ENCODE measurements around the gene SIX5. TPM values are rescaled to one million over a fixed set of nuclear protein-coding genes. Genes with fewer than 3 reads are reported as not detected.

The SIX5 gene
- polyA plus RNA-seq, 2 of the 4 experiments (the other 2 are of a cell fraction), result 8.9 to 24.7 TPM

DNA sequence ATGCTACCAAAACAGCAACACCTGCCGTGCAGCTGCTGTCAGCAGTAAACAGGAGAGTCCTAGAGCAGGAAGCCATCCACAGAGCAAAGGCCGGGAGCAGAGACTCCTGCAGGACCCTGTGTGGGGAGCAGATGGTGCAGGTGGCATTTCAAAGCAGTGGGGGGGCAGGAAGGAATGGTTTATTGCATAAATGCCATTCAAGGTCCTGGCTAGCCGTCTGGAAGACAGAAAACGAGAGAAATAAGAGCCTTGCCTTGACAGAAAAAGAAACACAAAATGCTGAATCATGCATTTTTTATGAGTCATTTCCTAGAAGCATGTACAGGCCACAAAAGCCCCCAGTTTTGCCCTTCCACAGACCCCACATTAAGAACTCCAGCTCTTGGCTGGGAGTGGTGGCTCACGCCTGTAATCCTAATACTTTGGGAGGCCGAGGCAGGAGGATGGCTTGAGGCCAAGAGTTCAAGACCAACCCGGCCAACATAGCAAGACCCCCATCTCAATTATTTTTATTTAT lies 40.6 kb upstream of the SIX5 start (continued):
- TF ChIP-seq, protein P1, sequence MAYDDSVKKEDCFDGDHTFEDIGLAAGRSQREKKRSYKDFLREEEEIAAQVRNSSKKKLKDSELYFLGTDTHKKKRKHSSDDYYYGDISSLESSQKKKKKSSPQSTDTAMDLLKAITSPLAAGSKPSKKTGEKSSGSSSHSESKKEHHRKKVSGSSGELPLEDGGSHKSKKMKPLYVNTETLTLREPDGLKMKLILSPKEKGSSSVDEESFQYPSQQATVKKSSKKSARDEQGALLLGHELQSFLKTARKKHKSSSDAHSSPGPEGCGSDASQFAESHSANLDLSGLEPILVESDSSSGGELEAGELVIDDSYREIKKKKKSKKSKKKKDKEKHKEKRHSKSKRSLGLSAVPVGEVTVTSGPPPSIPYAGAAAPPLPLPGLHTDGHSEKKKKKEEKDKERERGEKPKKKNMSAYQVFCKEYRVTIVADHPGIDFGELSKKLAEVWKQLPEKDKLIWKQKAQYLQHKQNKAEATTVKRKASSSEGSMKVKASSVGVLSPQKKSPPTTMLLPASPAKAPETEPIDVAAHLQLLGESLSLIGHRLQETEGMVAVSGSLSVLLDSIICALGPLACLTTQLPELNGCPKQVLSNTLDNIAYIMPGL (CRISPR knock-in tag; IDR thresholded peaks at IDR 0.05; ENCODE audit: borderline replicate concordance), result no peak

GRCh38 chr19:45805719-45806118 lies 36.7 kb upstream of the SIX5 start:
- CTCF ChIA-PET, result interaction anchor here (1.2 to 74.3 kb wide), 5 partner anchors 2 to 79 kb away, joined by 3 to 2204 read pairs (median 4); partner anchors contain the start of genes DMPK, DMWD, RSPH6A and SIX5

DNA sequence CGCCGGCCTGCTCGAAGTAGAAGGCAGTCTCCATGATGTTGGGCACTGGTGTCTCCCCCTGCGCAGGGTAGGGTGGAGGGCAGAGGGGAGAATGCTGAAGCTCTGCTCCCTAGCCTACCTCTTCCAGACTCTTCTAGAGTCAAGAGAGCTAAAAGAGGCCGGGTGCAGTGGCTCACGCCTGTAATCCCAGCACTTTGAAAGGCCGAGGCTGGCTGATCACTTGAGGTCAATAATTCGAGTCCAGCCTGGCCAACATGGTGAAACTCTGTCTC lies 35.8 kb upstream of the SIX5 start:
- Histone ChIP-seq H3K4me1 (peaks cover 12% of the 10 kb centered on the region), H3K4me3 (no peak overlapping the region), H3K27ac (no peak overlapping the region), H3K4me2 (no peak overlapping the region), H3K9me3 (no peaks in the 10 kb centered on the region)
- DNase-seq (ENCODE audit: low read depth in 1 of 2, low spot score in 1 of 2), result no peak
- ChIA-PET CTCF (interaction anchor here (1.2 to 74.3 kb wide), 5 partner anchors 3 to 80 kb away, joined by 3 to 2204 read pairs (median 4); partner anchors contain the start of genes DMPK, DMWD, FOXA3 and RSPH6A), POLR2A (no interaction called here)
- no peak for ATAC-seq
- 80% methylated on average over 8 of the region's 8 CpGs for WGBS (ENCODE audit: missing lambda C conversion rate)
- TF ChIP-seq NR3C1 (IDR thresholded peaks at IDR 0.05) (no peak), ZSCAN20 (CRISPR knock-in tag; IDR thresholded peaks at IDR 0.05) (no peak), MAZ (IDR thresholded peaks at IDR 0.05; ENCODE audit: borderline replicate concordance, low read depth, low read length) (no peak), EHF (CRISPR knock-in tag; IDR thresholded peaks at IDR 0.05) (no peak)
- TF ChIP-seq, protein P2, sequence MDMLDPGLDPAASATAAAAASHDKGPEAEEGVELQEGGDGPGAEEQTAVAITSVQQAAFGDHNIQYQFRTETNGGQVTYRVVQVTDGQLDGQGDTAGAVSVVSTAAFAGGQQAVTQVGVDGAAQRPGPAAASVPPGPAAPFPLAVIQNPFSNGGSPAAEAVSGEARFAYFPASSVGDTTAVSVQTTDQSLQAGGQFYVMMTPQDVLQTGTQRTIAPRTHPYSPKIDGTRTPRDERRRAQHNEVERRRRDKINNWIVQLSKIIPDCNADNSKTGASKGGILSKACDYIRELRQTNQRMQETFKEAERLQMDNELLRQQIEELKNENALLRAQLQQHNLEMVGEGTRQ (IDR thresholded peaks at IDR 0.05), result no peak
- no peak for FAIRE-seq

More at GRCh38 chr19:45805719-45806118, 36.7 kb upstream of the SIX5 start:
- H3K27ac ChIP-seq, result no peak overlapping the region
- POLR2A ChIA-PET, result no interaction called here
- TF ChIP-seq CEBPB (IDR thresholded peaks at IDR 0.05) (no peak), RCOR1 (IDR thresholded peaks at IDR 0.05; ENCODE audit: low read depth, low read length) (0 out of 2 replicates have a peak, but pooled peaks have one; percentile 48)
- no peaks in the 10 kb centered on the region for H3K9me3 ChIP-seq
- FAIRE-seq, result no peak
- H3K4me1 ChIP-seq, result peaks cover 14% of the 10 kb centered on the region
- no peak overlapping the region for H3K4me3 ChIP-seq
- no peak for ATAC-seq
- no peak for DNase-seq (ENCODE audit: low read depth in 1 of 2, low spot score in 1 of 2)
- H3K4me2 ChIP-seq, result no peak overlapping the region

GRCh38 chr19:45804140-45804958 lies 35.3 kb upstream of the SIX5 start:
- POLR2A ChIA-PET, result interaction anchor here (0.6 kb wide), 1 partner anchor 13 kb away, joined by 7 read pairs; no protein-coding TSS in a partner anchor
- WGBS (ENCODE audit: missing lambda C conversion rate), result 88% methylated on average over 57 of the region's 57 CpGs
- Histone ChIP-seq H3K4me3 (no peak overlapping the region), H3K4me2 (no peak overlapping the region), H3K9me3 (no peaks in the 10 kb centered on the region), H3K27ac (no peak overlapping the region), H3K4me1 (peaks cover 12% of the 10 kb centered on the region)
- FAIRE-seq (no peak), ATAC-seq (no peak), DNase-seq (ENCODE audit: low read depth in 1 of 2, low spot score in 1 of 2) (no peak)
- TF ChIP-seq BHLHE40 (IDR thresholded peaks at IDR 0.05; ENCODE audit: low read depth, low read length), result no peak
- TF ChIP-seq EHMT2 (IDR thresholded peaks at IDR 0.05; ENCODE audit: low read depth), result no peak
- no peak for TF ChIP-seq NFE2L2 (conservative IDR thresholded peaks at IDR 0.05; ENCODE audit: low read length)
- no peak for TF ChIP-seq CHD4 (IDR thresholded peaks at IDR 0.05; ENCODE audit: borderline replicate concordance)
- TF ChIP-seq HOXA7 (CRISPR knock-in tag; IDR thresholded peaks at IDR 0.05), result no peak
- TF ChIP-seq, protein P3, sequence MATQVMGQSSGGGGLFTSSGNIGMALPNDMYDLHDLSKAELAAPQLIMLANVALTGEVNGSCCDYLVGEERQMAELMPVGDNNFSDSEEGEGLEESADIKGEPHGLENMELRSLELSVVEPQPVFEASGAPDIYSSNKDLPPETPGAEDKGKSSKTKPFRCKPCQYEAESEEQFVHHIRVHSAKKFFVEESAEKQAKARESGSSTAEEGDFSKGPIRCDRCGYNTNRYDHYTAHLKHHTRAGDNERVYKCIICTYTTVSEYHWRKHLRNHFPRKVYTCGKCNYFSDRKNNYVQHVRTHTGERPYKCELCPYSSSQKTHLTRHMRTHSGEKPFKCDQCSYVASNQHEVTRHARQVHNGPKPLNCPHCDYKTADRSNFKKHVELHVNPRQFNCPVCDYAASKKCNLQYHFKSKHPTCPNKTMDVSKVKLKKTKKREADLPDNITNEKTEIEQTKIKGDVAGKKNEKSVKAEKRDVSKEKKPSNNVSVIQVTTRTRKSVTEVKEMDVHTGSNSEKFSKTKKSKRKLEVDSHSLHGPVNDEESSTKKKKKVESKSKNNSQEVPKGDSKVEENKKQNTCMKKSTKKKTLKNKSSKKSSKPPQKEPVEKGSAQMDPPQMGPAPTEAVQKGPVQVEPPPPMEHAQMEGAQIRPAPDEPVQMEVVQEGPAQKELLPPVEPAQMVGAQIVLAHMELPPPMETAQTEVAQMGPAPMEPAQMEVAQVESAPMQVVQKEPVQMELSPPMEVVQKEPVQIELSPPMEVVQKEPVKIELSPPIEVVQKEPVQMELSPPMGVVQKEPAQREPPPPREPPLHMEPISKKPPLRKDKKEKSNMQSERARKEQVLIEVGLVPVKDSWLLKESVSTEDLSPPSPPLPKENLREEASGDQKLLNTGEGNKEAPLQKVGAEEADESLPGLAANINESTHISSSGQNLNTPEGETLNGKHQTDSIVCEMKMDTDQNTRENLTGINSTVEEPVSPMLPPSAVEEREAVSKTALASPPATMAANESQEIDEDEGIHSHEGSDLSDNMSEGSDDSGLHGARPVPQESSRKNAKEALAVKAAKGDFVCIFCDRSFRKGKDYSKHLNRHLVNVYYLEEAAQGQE (IDR thresholded peaks at IDR 0.05), result no peak
- TF ChIP-seq KDM1A (IDR thresholded peaks at IDR 0.05; ENCODE audit: low read depth), result no peak
- TF ChIP-seq ZSCAN20 (CRISPR knock-in tag; IDR thresholded peaks at IDR 0.05), result no peak
- CTCF ChIA-PET, result interaction anchor here (1.2 to 74.3 kb wide), 4 partner anchors 4 to 61 kb away, joined by 4 to 2204 read pairs (median 1104); partner anchors contain the start of genes DMPK, DMWD, FOXA3 and RSPH6A

Measured in A549 (cell line).